Activated effector memory CD4-positive, alpha-beta T cell treated with anti-CD3 and anti-CD28 coated beads, Interleukin-2, amount 50 U/mL, for 16 hours (primary cell): ENCODE results near the gene PRKAR1B.
"Not testable (repeated sequence)": the region's sequence is repeated elsewhere in the genome, so short reads cannot be mapped to it uniquely, and the experiment has no call there.

Source experiments
- DNase-seq: peaks from one replicate; pipeline ENCODE4 v3.0.0-alpha.2; 2020

PRKAR1B gene

DNA sequence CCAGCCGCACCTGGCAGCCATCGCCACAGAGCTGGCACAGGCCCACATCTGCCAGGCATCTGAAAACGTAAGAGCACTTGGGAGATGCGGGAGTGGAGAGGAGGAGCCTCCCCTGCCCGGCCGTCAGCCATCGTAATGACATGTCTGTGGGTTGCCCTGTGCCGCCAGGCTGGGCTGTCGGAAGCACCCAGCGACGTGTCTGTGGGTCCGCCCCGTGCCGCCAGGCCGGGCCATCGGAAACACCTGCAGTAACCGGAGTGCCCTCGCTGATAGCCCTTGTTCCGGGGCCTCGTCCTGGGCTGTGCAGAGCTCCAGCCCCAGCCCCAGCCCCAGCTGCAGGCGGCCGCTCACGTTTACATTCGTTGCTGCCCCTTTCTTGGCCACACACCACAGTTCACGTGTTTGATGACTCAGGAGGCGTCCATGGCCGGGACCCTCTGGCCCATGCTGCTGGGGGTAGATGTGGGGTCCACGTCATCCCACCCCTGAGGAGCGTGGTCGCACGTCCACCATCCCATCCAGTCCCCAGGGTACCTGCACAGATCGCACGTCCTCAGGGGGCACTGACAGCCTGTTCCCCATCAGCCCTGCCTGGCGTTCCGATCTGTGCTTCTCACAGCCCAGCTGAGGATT lies 30.0 kb upstream of the PRKAR1B start:
- DNase-seq = peak; percentile 52

DNA sequence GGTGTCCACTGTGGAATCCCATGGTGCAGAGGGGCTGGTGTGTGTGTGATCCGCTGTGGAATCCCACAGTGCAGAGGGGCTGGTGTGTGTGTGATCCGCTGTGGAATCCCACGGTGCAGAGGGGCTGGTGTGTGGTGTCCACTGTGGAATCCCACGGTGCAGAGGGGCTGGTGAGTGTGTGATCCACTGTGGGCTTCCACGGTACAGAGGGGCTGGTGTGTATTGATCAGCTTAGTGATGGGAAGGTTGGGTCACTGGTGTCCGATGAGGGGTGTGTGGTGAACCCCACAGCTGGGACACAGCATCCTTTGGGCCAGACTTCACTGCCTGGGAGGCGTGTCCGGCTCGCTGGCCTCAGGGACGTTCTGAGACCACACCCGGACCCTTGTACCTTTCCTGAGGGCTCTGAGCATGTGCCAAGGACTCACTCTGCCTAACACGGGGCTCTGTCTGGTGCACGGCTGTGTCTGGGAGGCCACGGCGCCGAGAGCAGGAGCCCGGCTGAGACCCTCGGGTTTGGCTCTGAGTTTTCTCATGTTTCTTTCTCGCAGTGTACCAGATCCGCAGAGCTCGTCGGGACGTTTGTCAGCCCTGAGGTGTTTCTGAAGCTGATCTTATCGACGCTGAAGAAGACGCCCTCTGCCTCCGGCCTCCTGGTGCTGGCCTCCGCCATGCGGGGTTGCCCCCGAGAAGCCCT lies 29.3 kb upstream of the PRKAR1B start:
- DNase-seq = peak; percentile 53

DNA sequence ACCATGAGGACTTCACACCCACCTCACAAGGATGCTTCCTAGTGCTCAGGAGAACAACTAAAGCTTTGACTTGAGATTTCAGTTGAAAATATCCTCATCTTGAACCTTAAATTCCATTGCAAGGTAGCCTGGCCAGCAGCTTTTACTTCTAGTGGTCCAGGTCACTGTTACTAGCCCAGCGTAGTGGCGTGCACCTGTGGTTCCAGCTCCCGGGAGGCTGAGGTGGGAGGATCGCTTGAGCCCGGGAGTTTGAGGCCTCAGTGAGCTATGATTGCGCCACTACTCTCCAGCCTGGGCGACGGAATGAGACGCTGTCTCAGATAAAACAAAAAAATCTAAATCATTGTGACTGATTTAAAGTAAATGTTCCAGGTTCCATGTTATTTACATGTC lies 28.3 kb upstream of the PRKAR1B start:
- peak; percentile 12 for DNase-seq

DNA sequence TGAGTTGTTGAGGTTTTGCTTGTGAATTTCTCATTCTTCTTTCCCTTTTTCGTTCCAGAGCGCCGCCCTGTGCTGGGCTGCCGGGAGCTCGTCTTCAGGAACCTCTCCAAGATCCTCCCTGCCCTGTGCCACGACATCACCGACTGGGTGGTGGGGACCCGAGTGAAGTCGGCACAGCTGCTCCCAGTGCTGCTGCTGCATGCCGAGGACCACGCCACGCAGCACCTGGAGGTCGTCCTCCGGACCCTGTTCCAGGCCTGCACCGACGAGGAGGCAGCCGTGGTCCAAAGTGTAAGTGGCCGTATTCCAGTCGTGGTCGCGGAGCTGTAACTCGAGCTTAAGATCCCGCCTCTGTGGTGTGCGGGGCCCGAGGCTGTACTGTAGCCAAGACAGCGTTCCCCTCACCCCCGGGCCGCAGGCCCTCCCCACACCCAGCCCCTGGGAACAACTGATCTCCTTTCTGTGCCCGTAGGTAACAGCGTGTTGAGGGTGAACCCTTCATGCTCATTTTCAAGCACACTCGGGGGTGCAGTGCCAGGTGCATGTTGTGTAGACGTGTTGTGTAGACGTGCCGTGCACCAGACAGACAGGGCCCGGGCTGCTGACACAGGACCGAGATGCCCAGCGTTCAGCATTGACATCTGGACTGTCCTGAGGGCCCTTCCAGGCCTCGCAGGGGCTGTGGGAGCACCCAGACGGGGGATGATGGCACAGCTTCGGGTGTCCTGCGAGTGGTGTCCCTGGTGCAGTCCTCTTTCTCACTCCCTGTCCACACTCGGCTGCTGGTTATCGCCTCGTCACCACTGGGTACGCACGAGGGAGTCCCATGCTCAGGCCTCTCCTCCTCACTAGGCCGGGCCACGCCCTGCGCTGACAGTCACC lies 27.7 kb upstream of the PRKAR1B start:
- DNase-seq = peak; percentile 53

DNA sequence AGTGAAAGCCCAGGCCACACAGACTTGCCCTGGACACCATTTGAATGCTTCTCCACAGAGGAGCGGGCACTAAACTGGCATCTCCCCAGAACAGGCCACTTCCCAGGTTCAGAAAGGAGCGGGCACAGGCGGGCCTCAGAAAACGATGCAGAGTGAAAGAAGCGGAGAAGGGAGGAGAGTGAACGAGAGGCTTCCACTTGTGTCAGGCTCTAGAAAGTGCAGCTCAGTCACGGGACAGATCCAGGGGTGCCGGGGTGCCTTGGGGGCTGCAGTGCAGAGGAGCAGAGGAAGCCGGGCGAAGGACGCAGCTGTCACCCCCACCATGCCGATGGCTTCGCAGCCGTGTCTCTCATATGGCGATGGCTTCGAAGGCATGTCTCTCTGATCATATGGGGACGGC lies 26.1 kb upstream of the PRKAR1B start:
- peak; percentile 42 for DNase-seq

DNA sequence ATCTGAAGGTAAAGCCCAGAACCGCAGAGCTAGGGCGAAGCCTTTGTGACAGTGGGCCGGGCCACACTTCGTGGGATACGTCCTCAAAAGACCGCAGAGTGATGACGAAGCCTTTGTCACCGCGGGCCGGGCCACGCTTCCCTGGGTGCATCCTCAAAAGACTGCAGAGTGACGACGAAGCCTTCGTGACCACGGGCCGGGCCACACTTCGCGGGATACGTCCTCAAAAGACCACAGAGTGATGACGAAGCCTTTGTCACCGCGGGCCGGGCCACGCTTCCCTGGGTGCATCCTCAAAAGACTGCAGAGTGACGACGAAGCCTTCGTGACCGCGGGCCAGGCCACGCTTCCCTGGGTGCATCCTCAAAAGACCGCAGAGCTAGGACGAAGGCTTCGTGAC lies 25.2 kb upstream of the PRKAR1B start:
- peak; percentile 53 for DNase-seq

DNA sequence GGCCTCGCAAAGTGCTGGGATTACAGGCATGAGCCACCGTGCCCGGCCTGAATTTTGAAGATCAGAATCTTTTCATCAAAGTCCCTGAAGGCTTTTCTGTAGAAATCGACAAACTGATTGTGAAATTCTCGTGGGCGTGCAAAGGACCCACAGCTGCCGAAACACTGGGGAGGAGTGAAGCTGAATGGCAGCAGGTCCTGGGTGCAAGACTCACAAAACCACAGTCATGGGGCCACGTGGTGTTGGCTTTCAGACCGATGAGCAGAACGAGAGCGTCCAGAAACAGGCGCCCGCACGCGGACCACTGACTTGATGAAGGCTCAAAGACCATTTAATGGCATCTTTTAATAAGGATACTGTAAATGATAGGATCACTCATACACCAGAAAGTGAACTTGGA lies 24.7 kb upstream of the PRKAR1B start:
- DNase-seq = peak; percentile 34

DNA sequence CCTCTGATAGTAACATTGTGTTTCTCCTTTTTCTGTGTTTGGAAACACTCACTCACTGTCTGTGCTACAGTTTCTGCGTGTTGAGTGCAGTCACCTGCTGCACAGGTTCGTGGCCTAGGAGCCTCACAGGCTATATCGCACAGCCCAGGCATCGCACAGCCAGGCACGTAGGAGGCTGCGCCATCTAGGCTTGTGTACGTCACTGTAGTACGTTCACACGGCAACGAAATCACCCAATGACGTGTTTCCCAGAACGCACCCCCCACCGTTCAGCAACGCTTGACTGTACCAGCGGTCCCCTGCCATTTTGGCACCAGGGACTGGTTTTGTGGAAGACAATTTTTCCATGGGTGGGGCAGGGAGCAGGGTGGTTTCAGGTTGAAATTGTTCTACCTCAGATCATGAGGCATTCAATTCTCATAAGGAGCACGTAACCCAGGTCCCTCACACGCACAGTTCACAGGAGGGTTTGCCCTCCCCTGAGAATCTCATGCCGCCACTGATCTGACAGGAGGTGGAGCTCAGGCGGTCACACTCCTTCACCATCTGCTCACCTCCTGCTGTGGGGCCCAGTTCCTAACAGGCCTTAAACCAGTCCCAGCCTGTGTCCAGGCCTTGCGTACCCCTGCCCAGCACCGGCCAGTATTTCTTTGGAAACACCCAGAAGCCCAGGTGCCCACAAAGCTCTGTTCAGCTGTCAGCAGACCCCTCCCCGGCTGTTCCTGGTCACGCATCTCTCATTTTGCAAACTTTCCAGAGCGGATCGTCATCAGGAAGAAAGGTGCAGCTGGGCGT lies 23.2 kb upstream of the PRKAR1B start:
- peak; percentile 52 for DNase-seq

DNA sequence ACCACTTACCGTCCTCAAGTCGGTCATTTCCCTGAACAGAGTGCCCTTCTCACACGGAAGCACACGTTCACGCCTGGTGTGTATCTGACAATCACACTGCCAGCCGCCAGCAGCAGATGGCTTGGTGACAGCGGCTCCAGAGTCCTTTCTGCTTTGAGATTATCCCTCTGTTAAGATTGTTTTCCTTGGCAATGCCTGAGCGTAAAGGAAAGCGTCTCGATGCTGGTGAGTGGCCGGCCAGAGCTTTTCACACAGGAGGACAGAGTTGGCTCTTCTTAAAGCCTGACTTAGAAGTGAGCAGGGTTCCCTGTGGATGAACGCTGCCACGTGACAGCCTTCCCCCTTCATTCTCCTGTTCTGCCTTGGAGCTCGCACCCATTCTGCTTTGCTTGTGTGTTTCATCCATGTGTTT lies 22.1 kb upstream of the PRKAR1B start:
- peak; percentile 25 for DNase-seq

DNA sequence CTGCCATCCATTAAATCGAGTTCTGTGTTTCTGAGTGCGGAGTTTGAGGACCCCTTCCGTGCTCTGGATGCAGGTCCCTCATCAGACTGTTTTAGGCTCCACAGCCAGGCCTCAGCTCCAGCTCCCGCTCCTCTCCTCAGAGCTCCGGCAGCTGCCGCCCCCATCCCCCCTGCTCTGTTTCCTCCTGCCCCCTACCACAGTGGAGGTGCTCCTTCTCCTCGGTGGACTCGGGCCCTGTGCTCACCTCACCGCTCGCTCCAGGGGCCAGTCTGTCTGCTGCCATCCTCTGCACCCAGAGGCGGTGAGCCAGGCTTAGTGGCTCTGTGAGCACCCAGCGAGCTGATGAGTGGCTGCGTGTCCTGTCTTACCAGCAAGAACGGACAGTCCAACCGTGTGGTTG lies 21.4 kb upstream of the PRKAR1B start:
- peak; percentile 55 for DNase-seq

DNA sequence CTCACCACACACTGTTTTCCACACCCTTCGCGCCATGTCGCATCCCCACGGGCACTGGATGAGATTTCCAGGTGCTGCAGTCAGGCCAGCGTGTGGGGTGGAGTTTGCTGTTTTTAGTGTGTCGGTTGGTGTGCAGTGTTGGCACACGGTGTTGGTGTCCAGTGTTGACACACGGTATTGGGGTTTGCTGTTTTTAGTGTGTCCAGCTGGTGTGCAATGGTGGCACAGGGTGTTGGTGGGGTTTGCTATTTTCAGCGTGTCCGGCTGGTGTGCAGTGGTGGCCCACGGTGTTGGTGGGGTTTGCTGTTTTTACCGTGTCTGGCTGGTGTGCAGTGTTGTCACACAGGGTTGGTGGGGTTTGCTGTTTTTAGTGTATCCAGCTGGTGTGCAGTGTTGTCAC lies 20.1 kb upstream of the PRKAR1B start:
- DNase-seq = peak; percentile 9

DNA sequence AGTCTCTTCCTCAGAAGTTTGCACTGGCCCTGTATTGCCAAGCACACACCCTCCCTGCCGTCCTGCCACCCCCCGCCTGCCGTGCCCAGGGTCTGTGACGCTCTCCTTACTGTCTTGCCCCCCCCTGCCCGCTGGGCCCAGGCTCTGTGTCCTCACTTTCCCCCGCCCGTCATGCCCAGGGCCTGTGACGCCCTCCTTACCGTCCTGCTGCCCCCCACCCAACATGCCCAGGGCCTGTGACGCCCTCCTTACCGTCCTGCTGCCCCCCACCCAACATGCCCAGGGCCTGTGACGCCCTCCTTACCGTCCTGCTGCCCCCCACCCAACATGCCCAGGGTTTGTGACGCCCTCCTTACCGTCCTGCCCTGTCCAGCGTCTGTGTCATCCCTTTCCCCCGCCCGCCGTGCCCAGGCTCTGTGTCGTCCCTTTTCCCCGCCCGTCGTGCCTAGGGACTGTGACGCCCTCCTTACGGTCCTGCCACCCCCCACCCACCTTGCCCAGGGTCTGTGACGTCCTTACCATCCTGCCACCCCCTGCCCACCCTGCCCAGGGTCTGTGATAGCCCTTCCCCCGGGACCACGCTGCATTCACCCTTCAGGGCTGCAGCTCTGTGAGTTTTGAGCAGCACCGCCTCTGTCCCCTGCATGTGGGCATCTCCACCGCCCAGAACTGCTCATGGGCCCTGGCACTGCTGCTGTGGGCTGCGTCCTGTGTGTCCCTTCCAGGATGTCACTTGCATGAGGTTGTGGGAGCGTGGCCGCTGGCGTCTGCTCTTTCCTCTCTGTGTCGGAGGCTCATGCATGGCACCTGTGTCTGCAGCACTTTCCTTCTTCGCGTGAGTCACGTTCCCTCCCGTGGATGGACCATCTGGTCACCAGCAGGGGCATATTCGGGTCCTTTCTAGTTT lies 19.3 kb upstream of the PRKAR1B start:
- peak; percentile 57 for DNase-seq

DNA sequence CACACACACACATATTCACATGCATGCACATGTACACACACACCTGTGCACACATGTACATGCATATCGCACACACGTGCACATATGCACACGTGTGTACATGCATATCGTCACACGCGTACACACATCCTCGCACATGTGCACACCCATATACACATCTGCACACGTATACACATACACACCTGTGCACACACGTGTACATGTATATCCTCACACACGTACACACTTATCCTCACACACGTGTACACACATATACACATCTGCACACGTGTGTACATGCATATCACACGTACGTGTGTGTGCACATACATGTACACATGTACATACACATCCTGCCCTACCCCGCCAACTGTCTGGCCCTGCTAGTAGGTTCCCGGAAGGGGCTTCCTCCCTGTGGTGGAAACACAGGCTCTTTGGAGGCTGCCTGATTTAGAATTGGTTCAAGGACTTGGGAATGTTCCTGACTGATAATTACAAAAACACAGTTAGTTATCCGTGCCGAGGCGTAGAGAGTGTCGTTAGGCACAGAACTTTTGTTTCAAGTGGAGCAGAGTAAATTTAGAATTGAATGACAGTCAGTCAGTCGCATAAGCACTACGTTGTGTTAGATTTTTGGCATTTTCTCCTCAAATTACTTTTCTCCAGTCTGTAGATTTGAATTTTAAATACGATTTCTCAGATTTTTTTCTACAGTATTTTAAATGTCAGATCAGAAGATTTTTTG lies 18.5 kb upstream of the PRKAR1B start:
- DNase-seq = peak; percentile 39

DNA sequence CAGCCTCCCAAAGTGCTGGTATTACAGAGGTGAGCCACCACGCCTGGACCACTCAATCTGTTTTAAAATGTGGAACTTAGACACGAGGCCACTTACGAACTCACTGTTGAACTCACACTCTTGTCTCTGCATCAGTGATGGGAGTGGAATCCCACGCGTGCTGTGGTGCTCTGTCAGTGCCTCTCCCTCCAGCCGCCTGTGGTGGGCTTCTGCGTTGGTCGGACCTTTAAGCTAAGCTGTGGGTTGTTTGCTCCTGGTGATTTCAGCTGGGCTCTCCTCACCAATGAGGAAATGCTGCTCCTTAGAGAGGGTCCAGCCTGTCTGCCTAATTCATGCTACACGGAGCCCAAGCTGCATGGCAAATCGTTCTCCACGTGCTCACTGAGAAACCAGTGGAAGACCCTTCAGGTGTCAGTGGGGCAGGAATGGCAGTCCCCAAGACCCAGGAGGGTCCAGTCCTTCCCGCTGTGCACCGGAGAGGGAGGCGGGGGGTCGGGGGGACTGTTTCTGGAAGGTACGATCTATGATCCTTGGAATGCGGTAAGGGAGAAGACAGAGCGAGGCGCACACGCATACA lies 17.9 kb upstream of the PRKAR1B start:
- DNase-seq = peak; percentile 39

DNA sequence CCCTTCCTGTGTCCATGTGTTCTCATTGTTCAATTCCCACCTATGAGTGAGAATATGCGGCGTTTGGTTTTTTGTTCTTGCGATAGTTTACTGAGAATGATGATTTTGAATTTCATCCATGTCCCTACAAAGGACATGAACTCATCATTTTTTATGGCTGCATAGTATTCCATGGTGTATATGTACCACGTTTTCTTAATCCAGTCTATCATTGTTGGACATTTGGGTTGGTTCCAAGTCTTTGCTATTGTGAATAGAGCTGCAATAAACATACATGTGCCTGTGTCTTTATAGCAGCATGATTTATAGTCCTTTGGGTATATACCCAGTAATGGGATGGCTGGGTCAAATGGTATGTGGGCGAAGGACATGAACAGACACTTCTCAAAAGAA lies 17.0 kb upstream of the PRKAR1B start:
- not testable (repeated sequence) for DNase-seq

DNA sequence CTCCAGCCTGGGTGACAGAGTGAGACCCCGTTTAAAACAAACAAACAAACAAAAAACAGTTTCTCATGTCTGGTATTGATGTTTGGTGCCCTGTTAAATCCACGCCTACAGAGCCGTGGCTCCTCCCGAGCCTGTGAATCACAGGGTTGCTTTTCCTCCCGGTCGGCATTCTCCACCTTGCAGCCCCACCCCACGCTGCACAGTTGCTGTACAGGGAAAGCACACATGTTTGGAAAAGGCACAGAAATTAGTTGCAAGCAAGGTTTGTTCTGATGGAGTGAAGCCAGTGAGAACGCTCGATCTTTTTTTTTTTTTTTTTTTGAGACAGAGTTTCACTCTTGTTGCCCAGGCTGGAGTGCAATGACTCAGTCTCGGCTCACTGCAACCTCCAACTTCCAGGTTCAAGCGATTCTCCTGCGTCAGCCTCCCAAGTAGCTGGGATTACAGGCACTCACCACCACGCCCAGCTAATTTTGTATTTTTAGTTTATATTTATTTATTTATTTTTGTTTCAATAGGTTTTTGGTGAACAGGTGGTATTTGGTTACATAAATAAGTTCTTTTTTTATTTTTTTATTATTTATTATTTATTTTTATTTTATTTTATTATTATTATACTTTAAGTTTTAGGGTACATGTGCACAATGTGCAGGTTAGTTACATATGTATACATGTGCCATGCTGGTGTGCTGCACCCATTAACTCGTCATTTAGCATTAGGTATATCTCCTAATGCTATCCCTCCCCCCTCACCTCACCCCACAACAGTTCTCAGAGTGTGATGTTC lies 16.5 kb upstream of the PRKAR1B start:
- peak; percentile 9 for DNase-seq

DNA sequence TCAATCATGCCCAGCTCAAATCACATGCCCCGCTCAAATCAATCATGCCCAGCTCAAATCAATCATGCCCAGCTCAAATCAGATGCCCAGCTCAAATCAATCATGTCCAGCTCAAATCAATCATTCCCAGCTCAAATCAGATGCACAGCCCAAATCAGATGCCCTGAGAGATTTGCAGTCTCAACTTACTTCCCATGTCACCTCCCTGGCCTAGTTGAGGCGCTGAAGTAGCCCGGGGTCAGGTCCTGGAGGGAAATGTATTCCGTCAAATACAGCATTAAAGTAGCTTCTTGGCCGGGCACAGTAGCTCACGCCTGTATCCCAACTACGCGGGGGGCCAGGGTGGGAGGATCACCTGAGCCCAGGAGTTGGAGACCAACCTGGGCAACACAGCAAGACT lies 15.7 kb upstream of the PRKAR1B start:
- DNase-seq = peak; percentile 31

DNA sequence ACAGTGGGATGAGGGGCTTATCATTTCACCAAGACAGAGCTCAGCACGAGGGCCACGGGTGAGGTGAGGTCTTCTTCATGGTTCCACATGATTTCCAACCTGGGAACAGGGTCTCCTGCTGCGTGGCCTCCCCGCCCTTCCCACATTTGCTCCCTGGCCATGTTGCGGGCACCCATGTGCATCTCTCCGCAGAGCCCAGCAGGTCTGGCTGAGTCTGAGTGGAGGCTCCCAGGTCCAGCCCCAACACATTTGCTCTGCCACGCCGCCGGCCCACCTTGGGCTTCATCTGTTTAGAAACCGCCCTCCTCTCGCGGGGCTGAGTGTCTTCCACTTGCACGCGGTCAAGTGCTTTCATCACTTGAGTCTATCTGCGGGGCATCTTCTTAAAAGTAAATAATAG lies 14.8 kb upstream of the PRKAR1B start:
- peak; percentile 58 for DNase-seq

DNA sequence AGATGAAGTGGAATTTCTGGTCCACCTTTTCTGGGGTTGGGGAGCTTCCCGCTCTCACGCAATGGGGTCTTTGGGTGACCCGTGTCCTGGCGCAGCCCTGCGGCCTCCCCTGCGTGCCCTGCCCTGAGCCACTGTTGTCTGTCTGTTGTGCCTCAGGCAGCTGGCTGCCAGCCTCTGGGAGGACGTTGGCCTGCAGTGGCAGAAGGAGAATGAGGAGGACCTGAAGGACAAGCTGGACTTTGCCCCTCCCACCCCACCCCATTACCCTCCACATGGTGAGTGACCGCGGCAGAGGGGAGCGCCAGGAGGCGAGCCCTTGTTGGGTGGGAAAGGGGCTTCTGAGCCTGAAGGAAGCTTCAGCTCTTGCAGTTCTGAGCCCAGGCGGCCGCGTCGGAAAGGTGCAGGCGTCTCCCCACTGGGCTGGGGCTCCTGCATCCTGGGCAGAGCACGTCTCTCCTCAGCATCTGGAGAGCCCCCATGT lies 14.2 kb upstream of the PRKAR1B start:
- peak; percentile 45 for DNase-seq
